ENCODE results near the gene TRAPPC14. TPM values are rescaled to one million over a fixed set of nuclear protein-coding genes. Genes with fewer than 3 reads are reported as not detected.

Gene TRAPPC14
- total and polyA plus RNA-seq, 9 of the 15 experiments (the other 6 are each of a cell fraction or from before 2014, with no cell fraction given): 0.42 to 45.9 (median 18.2) TPM

DNA sequence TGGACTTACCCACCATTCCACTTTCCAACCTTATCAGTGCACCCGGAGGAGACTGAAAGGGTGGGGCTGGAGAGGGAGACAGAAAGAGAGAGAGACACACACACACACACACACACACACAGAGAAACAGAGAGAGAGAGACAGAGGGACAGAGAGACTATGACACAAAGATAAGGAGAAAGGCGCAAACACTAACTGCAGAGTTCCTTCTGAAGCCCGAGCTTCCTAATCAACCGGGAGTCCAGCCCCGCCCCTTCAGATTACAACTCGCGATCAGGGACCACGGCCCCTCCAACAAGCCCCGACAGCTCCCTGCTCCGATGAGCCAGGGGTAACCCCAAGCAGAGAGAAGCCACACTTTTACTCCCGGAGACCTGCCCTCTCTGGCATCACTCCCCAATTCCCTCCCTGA, 9.4 kb upstream of the TRAPPC14 start:
- ATAC-seq: peak; percentile 83
- ChIA-PET POLR2A (interaction anchor here (0.7 to 1.6 kb wide), 8 partner anchors 9 to 262 kb away, joined by 4 to 15 read pairs (median 6); partner anchors contain the start of genes GPC2, LAMTOR4, MEPCE and STAG3), CTCF (ENCODE audit: low intra/inter-chr PET ratio) (interaction anchor here (0.5 to 0.6 kb wide), 2 partner anchors 34 to 892 kb away, joined by 3 to 7 read pairs; no protein-coding TSS in a partner anchor)
- Histone ChIP-seq H3K27ac (ENCODE audit: extremely low read depth, low read depth, low read length) (peak overlapping the region; percentile 37; the same call in 2 of the 3 replicates), H3K4me1 (replicated peaks in 1 of 2; ENCODE audit: control insufficient read depth in 2 of 2, insufficient read depth in 2 of 2, low read length in 2 of 2) (peaks cover 45 to 53% of the 10 kb centered on the region in 2 experiments), H3K4me3 (peak overlapping the region; percentile 32), H3K9me3 (replicated peaks; ENCODE audit: control insufficient read depth, insufficient read depth, low read depth, low read length) (no peaks in the 10 kb centered on the region), H4K20me1 (replicated peaks; ENCODE audit: control insufficient read depth, insufficient read depth, low read length) (no peaks in the 10 kb centered on the region), H3K79me2 (ENCODE audit: control insufficient read depth, insufficient read depth, low read length) (no peaks in the 10 kb centered on the region), H3K27me3 (ENCODE audit: control insufficient read depth in 2 of 2, insufficient read depth in 2 of 2, low read length in 2 of 2) (no peaks in the 10 kb centered on the region), H3K36me3 (ENCODE audit: control insufficient read depth, insufficient read depth, low read length) (no peaks in the 10 kb centered on the region), H3K9me1 (ENCODE audit: control insufficient read depth, insufficient read depth, low read length) (no peaks in the 10 kb centered on the region), H3K4me2 (ENCODE audit: insufficient read depth, low read length) (peak overlapping the region; percentile 91), H3K9ac (ENCODE audit: insufficient read depth in 1 of 2, low read depth in 2 of 2, low read length in 2 of 2) (peak overlapping the region; percentile 48 to 90), H2AFZ (ENCODE audit: low read depth, low read length) (peak overlapping the region; percentile 86)
- WGBS (ENCODE audit: insufficient coverage, low coverage, missing lambda C conversion rate): 2% methylated on average over 11 of the region's 11 CpGs
- intact Hi-C loops (cut with micrococcal nuclease): loop anchor here (1.0 kb wide), 1 partner anchor 10 kb away; the partner anchor contains the start of gene TRAPPC14
- FAIRE-seq: peak; percentile 92
- DNase-seq (ENCODE audit: extremely low read depth in 1 of 4, low spot score in 3 of 4): peak; percentile 62 to 87 (median 72)
- in situ Hi-C loops (cut with MboI): no loop called here
- no TSS peak for BruUV-seq (replicated peaks)
- TF ChIP-seq, protein P1, sequence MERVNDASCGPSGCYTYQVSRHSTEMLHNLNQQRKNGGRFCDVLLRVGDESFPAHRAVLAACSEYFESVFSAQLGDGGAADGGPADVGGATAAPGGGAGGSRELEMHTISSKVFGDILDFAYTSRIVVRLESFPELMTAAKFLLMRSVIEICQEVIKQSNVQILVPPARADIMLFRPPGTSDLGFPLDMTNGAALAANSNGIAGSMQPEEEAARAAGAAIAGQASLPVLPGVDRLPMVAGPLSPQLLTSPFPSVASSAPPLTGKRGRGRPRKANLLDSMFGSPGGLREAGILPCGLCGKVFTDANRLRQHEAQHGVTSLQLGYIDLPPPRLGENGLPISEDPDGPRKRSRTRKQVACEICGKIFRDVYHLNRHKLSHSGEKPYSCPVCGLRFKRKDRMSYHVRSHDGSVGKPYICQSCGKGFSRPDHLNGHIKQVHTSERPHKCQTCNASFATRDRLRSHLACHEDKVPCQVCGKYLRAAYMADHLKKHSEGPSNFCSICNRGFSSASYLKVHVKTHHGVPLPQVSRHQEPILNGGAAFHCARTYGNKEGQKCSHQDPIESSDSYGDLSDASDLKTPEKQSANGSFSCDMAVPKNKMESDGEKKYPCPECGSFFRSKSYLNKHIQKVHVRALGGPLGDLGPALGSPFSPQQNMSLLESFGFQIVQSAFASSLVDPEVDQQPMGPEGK (CRISPR knock-in tag; IDR thresholded peaks at IDR 0.05; ENCODE audit: borderline replicate concordance): no peak
- no peak for TF ChIP-seq NR2F6 (CRISPR knock-in tag; IDR thresholded peaks at IDR 0.05)
- TF ChIP-seq, protein P2, sequence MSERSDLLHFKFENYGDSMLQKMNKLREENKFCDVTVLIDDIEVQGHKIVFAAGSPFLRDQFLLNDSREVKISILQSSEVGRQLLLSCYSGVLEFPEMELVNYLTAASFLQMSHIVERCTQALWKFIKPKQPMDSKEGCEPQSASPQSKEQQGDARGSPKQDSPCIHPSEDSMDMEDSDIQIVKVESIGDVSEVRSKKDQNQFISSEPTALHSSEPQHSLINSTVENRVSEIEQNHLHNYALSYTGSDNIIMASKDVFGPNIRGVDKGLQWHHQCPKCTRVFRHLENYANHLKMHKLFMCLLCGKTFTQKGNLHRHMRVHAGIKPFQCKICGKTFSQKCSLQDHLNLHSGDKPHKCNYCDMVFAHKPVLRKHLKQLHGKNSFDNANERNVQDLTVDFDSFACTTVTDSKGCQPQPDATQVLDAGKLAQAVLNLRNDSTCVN (CRISPR knock-in tag; IDR thresholded peaks at IDR 0.05): peak; percentile 87; the same call in 1 of the 2 replicates
- TF ChIP-seq ZNF133 (CRISPR knock-in tag; IDR thresholded peaks at IDR 0.05): no peak
- TF ChIP-seq ZBTB7A (IDR thresholded peaks at IDR 0.05; ENCODE audit: borderline replicate concordance, control insufficient read depth, low read depth, low read length): 0 out of 2 replicates have a peak, but pooled peaks have one; percentile 10
- no peak for TF ChIP-seq NR1H2 (CRISPR knock-in tag; IDR thresholded peaks at IDR 0.05)
- TF ChIP-seq PML (IDR thresholded peaks at IDR 0.05; ENCODE audit: low read length): no peak
- no peak for TF ChIP-seq ZNF780A (CRISPR knock-in tag; IDR thresholded peaks at IDR 0.05)
- TF ChIP-seq, protein P3, sequence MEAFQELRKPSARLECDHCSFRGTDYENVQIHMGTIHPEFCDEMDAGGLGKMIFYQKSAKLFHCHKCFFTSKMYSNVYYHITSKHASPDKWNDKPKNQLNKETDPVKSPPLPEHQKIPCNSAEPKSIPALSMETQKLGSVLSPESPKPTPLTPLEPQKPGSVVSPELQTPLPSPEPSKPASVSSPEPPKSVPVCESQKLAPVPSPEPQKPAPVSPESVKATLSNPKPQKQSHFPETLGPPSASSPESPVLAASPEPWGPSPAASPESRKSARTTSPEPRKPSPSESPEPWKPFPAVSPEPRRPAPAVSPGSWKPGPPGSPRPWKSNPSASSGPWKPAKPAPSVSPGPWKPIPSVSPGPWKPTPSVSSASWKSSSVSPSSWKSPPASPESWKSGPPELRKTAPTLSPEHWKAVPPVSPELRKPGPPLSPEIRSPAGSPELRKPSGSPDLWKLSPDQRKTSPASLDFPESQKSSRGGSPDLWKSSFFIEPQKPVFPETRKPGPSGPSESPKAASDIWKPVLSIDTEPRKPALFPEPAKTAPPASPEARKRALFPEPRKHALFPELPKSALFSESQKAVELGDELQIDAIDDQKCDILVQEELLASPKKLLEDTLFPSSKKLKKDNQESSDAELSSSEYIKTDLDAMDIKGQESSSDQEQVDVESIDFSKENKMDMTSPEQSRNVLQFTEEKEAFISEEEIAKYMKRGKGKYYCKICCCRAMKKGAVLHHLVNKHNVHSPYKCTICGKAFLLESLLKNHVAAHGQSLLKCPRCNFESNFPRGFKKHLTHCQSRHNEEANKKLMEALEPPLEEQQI (IDR thresholded peaks at IDR 0.05): no peak
- TF ChIP-seq TAF15 (IDR thresholded peaks at IDR 0.05; ENCODE audit: low read depth, low read length): no peak
- TF ChIP-seq RBBP5 (IDR thresholded peaks at IDR 0.05; ENCODE audit: borderline replicate concordance, insufficient read depth, low read length, poor library complexity, severe bottlenecking): peak; percentile 28
- no peak for TF ChIP-seq ZNF77 (CRISPR knock-in tag; IDR thresholded peaks at IDR 0.05)
- TF ChIP-seq, protein P4, sequence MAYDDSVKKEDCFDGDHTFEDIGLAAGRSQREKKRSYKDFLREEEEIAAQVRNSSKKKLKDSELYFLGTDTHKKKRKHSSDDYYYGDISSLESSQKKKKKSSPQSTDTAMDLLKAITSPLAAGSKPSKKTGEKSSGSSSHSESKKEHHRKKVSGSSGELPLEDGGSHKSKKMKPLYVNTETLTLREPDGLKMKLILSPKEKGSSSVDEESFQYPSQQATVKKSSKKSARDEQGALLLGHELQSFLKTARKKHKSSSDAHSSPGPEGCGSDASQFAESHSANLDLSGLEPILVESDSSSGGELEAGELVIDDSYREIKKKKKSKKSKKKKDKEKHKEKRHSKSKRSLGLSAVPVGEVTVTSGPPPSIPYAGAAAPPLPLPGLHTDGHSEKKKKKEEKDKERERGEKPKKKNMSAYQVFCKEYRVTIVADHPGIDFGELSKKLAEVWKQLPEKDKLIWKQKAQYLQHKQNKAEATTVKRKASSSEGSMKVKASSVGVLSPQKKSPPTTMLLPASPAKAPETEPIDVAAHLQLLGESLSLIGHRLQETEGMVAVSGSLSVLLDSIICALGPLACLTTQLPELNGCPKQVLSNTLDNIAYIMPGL (CRISPR knock-in tag; IDR thresholded peaks at IDR 0.05): no peak
- TF ChIP-seq XRCC3 (IDR thresholded peaks at IDR 0.05): no peak
- TF ChIP-seq SRSF1 (IDR thresholded peaks at IDR 0.05; ENCODE audit: low read depth, low read length): no peak
